ENCODE results near the gene CARD9. TPM values are rescaled to one million over a fixed set of nuclear protein-coding genes. Genes with fewer than 3 reads are reported as not detected.
A peak's percentile ranks its signal among the peaks of the same experiment; 100 is the strongest.

Gene CARD9
- total RNA-seq, 1 experiment from 2014 or later = 5.6 TPM

GRCh38 chr9:136327304-136327974 is 46.0 kb downstream of the CARD9 start, which contains the start of gene GPSM1:
TSS of gene GPSM1 (plus strand) at chr9:136327539. CDS start at chr9:136327696, 157 bp downstream.
- Histone ChIP-seq H2AK5ac (ENCODE audit: insufficient read length, low read length) (no peak within 1 kb of the TSS), H3K18ac (ENCODE audit: insufficient read length, low read depth, low read length) (peak within 1 kb of the TSS; percentile 63), H4K5ac (ENCODE audit: insufficient read length, low read depth, low read length) (no peak within 1 kb of the TSS), H3K9ac (ENCODE audit: extremely low read depth, insufficient read length, low read length) (no peak within 1 kb of the TSS), H2BK120ac (ENCODE audit: low read depth, low read length, poor library complexity, severe bottlenecking) (no peak within 1 kb of the TSS), H2AFZ (ENCODE audit: low read length) (no peak within 1 kb of the TSS), H3K14ac (ENCODE audit: insufficient read depth, low read length) (peak within 1 kb of the TSS; percentile 77; the same call in 1 of the 2 replicates), H3K4me2 (ENCODE audit: insufficient read depth, insufficient read length, low read length) (no peak within 1 kb of the TSS), H3K79me1 (ENCODE audit: insufficient read depth, low read depth, low read length, poor library complexity, severe bottlenecking) (peaks cover 2% of the 10 kb centered on the region), H2BK15ac (ENCODE audit: low read depth, low read length) (no peak within 1 kb of the TSS), H4K8ac (replicated peaks; ENCODE audit: insufficient read length, low read depth, low read length) (no peak within 1 kb of the TSS), H3K9me3 (ENCODE audit: control insufficient read depth, low read depth, low read length) (no peaks in the 10 kb centered on the region), H3K4ac (ENCODE audit: low read depth, low read length) (no peak within 1 kb of the TSS), H3K23me2 (ENCODE audit: insufficient read length, low read depth, low read length, poor library complexity, severe bottlenecking) (no peaks in the 10 kb centered on the region), H2BK5ac (ENCODE audit: insufficient read length, low read length) (no peak within 1 kb of the TSS), H3K4me1 (ENCODE audit: insufficient read depth, low read length) (peaks cover 4% of the 10 kb centered on the region; the same call in 1 of the 2 replicates), H3K56ac (ENCODE audit: insufficient read length, low read depth, low read length) (no peak within 1 kb of the TSS), H4K91ac (ENCODE audit: insufficient read length, low read depth, low read length) (no peak within 1 kb of the TSS), H2BK12ac (ENCODE audit: insufficient read length, low read depth, low read length) (no peak within 1 kb of the TSS), H3T11ph (ENCODE audit: low read length) (no peak within 1 kb of the TSS), H3K27ac (ENCODE audit: insufficient read length, low read depth, low read length) (no peak within 1 kb of the TSS), H4K20me1 (ENCODE audit: control insufficient read depth, insufficient read depth, insufficient read length) (no peaks in the 10 kb centered on the region), H3K23ac (ENCODE audit: insufficient read length, low read depth, low read length) (no peak within 1 kb of the TSS), H2BK20ac (ENCODE audit: low read depth, low read length, poor library complexity, severe bottlenecking) (no peak within 1 kb of the TSS), H3K27me3 (ENCODE audit: insufficient read depth, low read length) (no peaks in the 10 kb centered on the region), H3K79me2 (ENCODE audit: insufficient read depth, low read length) (peaks cover 2% of the 10 kb centered on the region; the same call in 1 of the 2 replicates)
- Mint-ChIP-seq H3K4me1 (peaks cover 9 to 11% of the 10 kb centered on the region in 2 experiments), H3K27me3 (ENCODE audit: low read depth) (no peaks in the 10 kb centered on the region), H3K9me3 (no peaks in the 10 kb centered on the region), H3K27ac (no peak within 1 kb of the TSS), H3K4me3 (peak within 1 kb of the TSS; percentile 58 to 72), H3K36me3 (ENCODE audit: insufficient read depth in 1 of 3, low read depth in 3 of 3) (no peaks in the 10 kb centered on the region; a peak in 1 of 7 replicates)
- WGBS (ENCODE audit: extremely low coverage, insufficient read length, low lambda C conversion rate) = no CpG with 5 or more reads among the region's 88 CpGs
- no peak for TF ChIP-seq CTCF (conservative IDR thresholded peaks at IDR 0.05)
- no peak for DNase-seq

Data from H9 (cell line).